Measurements from ENCODE around the gene MAP4K3.

The MAP4K3 gene

GRCh38 chr2:39443009-39443408 lies 5.9 kb upstream of the MAP4K3 start:
- no peak for DNase-seq (ENCODE audit: low spot score)

DNA sequence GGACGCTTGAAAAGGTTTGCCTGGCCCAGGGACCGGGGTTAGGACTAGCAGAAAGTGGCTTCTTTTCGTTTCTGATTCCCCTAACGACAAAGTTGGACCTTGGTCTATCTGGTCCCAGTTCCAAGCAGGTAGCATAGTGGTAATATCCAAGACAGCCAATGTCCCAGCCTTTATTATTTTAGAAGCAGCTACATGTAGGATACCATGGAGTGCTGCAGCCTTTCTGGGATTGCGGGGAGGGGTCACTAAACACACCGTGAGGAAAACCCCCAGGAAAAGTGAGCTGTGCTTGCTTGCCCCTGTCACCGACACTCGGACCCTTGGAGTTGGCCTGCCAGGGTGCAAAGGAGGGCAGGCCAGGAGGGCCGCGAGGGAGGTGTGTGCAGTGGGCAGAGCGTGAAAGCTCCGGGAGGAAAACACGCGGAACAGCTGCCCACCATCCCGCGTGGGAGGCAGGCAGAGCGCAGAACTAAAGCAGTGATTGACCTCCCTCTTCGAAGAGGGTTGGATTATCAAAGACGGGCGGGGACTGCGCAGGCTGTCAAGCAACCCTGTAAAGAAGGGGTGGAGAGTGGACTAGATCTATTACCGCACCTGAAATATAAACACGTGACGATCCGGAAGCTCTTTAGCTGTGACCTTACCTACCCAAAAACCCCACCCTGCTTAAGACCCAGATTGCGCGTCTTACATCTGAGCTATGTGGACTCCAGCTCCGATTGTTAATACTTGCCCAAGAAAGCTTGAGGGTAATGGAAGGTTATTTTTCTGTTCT lies 624 bp upstream of the MAP4K3 start:
- TF ChIP-seq CTCF (IDR thresholded peaks at IDR 0.05; ENCODE audit: extremely low read depth, missing control alignments): no peak
- peak; percentile 76 for DNase-seq (ENCODE audit: low spot score)

More at GRCh38 chr2:39443009-39443408, 5.9 kb upstream of the MAP4K3 start:
- TF ChIP-seq CTCF (IDR thresholded peaks at IDR 0.05; ENCODE audit: extremely low read depth, missing control alignments): no peak

DNA sequence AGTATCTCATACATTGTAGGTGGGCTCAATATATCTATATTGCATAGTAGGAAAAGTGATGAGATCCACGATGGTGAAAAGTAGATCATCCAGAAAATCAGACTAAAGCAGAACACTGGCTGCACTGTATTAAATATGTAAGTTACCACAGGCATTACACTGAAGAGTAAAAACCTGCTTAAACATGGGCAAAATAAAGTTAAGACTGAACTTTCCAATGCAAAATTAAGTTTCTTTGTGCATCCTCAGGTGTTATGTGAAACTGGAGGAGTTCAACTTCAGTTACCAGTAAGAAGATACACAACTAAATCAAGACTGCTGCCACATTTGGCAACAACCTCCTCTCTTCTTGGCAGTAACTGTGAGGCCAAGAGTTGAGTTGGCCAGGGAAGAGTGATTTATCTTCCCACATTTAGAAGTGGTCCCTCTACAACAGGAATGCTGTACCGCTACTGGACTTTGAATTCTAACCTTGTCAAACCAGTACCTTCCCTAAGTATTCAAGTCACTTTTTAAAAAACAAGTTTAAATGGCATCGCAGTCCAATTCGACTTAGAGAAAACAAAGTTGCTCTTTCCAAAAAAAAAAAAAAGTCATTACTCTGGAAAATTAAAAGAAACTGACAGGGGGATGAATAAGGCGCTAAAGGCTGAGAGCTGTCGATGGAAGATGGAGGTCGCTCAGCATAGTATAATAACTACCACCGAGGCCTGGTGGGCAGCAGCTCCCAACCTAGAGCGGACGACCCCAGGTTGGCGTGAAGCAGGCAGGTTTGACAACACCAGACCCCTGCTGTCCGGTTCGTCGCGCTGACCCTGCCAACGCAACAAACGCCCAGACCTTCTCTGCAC lies 1.1 kb downstream of the MAP4K3 start:
- DNase-seq (ENCODE audit: low spot score): peak; percentile 42

GRCh38 chr2:39435234-39435633 lies 1.9 kb downstream of the MAP4K3 start:
- TF ChIP-seq CTCF (IDR thresholded peaks at IDR 0.05; ENCODE audit: extremely low read depth, missing control alignments): no peak
- DNase-seq (ENCODE audit: low spot score): no peak

More for the DNA sequence above, 1.1 kb downstream of the MAP4K3 start:
- TF ChIP-seq CTCF (IDR thresholded peaks at IDR 0.05; ENCODE audit: extremely low read depth, missing control alignments): no peak

DNA sequence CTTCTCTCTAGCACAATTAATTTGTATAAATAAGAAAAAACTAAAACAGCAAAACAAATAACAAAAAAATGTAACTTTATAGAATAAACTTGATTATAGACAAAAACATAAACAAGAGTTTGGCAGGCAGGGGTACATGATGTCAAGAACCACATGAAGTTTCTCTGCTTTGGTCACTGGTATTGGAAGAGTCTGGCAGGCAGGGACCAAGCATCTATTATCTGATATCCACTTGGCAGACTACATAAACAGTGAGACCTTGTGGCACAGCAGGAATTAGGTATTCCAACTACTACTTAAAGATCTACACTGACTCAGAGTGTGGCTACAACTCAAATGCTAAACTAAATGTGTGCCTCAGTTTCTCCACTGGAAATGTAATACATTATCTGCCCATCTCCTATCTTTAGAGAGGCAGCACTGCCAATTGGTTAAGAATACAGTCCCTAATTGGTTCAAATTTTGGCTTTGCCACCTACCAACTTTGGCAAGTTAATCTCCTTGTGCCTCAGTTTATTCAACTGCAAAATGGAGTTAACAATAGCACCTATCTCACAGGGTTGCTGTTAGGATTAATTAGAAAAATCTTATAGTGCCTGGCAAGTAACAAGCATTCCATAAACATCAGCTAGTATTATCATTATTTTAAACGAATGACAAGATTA lies 2.7 kb downstream of the MAP4K3 start:
- no peak for TF ChIP-seq CTCF (IDR thresholded peaks at IDR 0.05; ENCODE audit: extremely low read depth, missing control alignments)
- no peak for DNase-seq (ENCODE audit: low spot score)

GRCh38 chr2:39433586-39434195 lies 3.4 kb downstream of the MAP4K3 start:
- no peak for DNase-seq (ENCODE audit: low spot score)

More at GRCh38 chr2:39433586-39434195, 3.4 kb downstream of the MAP4K3 start:
- TF ChIP-seq CTCF (IDR thresholded peaks at IDR 0.05; ENCODE audit: extremely low read depth, missing control alignments): no peak

Data from GM20000 (cell line).